TTC549 (cell line): ENCODE results near the gene TP63.

Experiments
- FAIRE-seq: peaks from 2 replicates; lab custom pipeline; 2012; peaks lifted over from hg19 to GRCh38; lab: Jason Lieb, UNC

The TP63 gene

GRCh38 chr3:189780546-189781270, 149.5 kb downstream of the TP63 start:
- no peak for FAIRE-seq

GRCh38 chr3:189781415-189781814, 150.2 kb downstream of the TP63 start:
- no peak for FAIRE-seq

GRCh38 chr3:189786479-189787064, 155.4 kb downstream of the TP63 start:
- no peak for FAIRE-seq

GRCh38 chr3:189787191-189787590, 156.0 kb downstream of the TP63 start:
- FAIRE-seq, result no peak

GRCh38 chr3:189787632-189788031, 156.4 kb downstream of the TP63 start:
- FAIRE-seq, result no peak

- FAIRE-seq, result no peak
Measured at GRCh38 chr3:189789432-189789831, 158.2 kb downstream of the TP63 start.

DNA sequence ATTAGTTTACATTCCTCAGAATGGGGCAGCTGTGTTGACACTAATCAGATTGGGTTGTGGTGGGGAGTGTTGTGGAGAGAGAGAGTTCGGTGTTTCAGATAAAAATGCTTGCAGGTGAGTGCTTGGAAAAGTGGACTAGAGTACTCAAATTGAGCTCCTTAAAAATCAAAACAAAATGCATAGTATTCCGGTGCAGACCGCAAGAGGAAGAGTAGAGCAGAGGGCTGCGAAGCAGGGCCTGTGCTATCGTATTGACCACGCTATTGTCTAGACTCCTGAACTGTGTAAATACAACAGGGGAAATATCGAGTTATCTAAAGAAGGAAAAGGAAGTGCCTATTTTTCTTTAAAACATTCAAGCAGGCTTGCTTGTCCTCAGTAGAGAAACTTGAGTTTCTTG, 159.5 kb downstream of the TP63 start:
- no peak for FAIRE-seq

DNA sequence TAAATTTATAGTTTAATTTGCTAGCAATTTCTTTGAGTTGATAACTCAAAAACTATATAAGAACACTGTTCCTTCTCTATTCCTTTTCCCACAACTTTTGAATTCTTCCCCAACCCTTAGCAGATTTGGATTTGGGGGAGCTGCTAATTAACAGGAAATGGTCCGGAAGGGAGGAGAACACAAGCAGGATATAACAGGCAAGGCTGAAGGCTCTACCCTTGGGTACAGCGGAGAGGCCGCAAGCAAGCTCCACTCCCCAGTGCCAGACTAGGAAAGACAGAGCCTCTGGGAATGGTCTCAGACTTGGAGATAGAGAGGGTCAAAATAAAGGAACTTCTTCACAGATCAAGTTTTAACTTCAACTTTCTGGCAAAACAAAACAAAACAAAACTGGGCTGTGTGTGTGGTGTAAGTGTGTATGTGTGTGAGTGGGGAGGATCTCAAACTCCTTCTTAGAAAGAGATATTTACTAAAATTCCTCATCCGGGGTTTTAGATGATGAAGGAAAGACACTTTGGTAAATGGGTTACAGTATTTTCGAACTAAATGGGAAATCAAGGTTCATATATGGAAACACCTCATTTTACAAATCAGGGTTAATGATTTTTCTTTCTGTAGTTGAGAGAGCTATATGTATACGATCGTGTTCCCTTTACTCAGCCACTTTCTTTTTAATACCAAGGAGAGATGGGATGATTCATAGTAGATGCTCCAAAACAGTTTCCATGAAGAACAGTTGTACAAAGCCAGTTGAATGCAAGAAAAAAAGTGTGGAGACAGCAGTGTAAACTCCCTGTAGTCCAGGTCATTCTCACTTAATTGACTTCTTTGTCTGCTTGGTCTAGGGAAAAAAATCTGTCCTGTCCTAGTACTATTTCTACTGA, 161.1 kb downstream of the TP63 start:
- no peak for FAIRE-seq

- FAIRE-seq, result no peak
Measured at GRCh38 chr3:189794518-189794917, 163.3 kb downstream of the TP63 start.

- no peak for FAIRE-seq
Measured at GRCh38 chr3:189797103-189797750, 166.0 kb downstream of the TP63 start.

- FAIRE-seq, result no peak
Measured at GRCh38 chr3:189799366-189799765, 168.2 kb downstream of the TP63 start.

DNA sequence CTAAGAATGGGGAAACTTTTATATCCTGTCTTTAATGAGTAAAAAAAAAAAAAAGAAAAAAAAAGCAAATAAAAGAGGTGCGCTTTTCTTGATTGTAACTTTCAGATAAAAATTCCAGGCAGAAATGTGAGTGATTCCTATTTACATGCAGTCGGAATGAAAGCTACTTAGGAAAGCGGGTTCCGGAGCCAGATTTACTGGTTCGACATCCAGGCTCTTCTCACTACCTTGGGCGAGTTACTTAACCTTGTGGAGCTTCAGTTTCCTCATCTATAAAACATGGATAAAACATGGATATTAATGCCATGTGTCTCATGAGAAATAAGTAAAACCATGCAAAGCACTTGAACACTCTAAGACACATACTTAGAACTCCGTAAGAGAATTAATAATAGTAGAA, 169.2 kb downstream of the TP63 start:
- no peak for FAIRE-seq

GRCh38 chr3:189803254-189803653, 172.1 kb downstream of the TP63 start:
- no peak for FAIRE-seq

GRCh38 chr3:189805375-189806067, 174.3 kb downstream of the TP63 start:
- no peak for FAIRE-seq

DNA sequence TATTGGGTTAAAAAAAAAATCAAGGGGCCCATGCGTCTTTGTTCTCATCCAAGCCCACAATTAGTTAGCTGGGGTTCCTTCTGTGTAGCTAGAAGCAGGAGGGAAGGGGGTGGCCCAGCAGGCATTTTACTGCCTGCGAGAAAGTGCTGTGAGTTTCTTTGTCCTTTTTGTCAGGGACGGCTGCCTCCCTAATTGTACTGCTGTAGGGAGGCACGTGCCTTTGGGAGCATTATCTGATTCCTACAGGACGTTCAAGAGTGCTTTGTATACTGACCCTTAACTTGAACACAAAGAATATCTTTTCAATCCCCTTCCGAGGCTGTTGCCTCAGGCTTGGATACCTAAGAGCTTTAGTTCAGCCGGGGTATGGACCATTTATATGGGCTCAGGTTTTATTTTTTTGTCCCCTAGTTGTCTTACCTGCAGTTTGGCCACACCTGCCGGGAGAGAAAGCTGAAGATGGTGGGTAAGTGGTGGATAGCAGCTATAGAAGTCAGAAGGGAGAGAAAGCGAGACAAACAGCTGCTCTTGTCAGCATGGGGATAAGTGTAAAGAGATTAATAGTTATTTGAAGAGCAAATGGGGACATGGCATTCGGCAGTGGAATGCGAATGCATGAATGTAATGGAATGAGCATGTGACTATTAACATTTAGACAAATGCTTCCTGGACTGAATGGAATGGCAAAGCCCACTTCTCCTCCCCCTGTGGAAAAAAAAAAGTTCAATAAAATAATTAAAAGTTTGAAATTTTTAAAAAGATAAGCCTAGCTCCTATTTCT, 175.2 kb downstream of the TP63 start:
- FAIRE-seq, result no peak

GRCh38 chr3:189808246-189809007, 177.2 kb downstream of the TP63 start:
- no peak for FAIRE-seq

DNA sequence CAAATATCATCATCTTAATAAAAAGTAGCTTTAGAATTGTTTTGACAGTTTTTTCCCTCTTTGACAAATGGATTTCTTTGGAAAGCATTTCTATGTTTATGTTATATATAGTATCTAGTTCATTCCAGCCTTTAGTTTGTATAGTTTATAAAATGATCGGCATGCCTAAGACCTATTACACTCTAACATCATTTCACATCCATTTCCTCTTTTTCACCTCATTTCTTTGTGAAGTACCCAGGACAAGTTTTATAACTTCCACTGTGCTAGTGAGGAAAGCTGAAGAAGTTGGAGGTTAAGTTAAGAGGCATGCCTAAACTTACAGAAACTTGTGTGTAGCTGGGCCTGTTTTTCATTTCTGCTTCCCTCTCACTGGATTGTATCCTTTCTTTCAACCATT, 178.4 kb downstream of the TP63 start:
- FAIRE-seq, result no peak

GRCh38 chr3:189812806-189813465, 181.7 kb downstream of the TP63 start:
- no peak for FAIRE-seq

DNA sequence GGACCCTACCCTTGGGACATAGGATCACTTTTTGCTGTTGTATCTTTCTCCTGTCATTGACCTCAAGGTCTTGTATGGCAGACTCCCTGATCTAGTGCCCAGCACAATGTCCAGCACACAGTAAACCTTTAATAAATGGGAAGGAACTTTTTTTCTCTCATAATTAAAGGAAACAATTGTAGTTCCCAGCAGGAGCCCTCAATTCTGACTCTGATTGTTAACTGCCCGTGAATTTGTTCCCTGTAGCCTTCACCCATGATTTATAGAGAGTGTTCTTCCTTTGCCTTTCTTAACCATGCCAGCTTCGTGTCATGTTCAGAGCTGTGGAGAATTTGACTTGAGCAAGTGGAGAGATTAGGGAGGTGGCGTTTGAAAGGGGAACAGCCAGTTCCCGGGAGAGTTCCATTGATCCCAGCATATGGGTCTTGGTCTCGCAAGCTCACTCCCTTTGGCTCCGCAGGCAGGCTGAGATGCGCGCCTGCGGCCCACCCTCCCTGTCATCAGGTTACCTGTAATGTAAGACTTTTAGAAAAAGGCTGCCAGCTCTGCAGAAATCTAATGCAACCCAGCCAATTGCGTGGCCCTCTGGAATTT, 182.6 kb downstream of the TP63 start:
- no peak for FAIRE-seq

GRCh38 chr3:189820365-189820720, 189.2 kb downstream of the TP63 start:
- no peak for FAIRE-seq
